H1 (cell line): Measurements from ENCODE around the gene ARID1B. TPM values are rescaled to one million over a fixed set of nuclear protein-coding genes. Genes with fewer than 3 reads are reported as not detected.

Experiments
- CBX5 ChIP-seq: fragments of 300-800, 300-1000 bp; sonication (generic); IDR thresholded peaks from 2 replicates; pipeline ENCODE4 v1.7.1; 2016; ENCODE audit warnings: antibody characterized with exemption, low read length, low read depth
- CREB1 ChIP-seq: IDR thresholded peaks from 2 replicates; pipeline ENCODE4 v1.6.1; 2012; ENCODE audit warnings: inconsistent platforms
- JUND ChIP-seq: IDR thresholded peaks from 2 replicates; pipeline ENCODE4 v1.6.1; 2011; ENCODE audit warnings: mild to moderate bottlenecking, improper control_type of control experiment, low read length
- SRF ChIP-seq: IDR thresholded peaks from 2 replicates; pipeline ENCODE4 v1.6.1; 2011; ENCODE audit warnings: mild to moderate bottlenecking, low read depth, low read length, moderate library complexity
- polyA plus RNA-seq, 7 experiments: library from polyadenylated mRNA; depleted of rRNA in 3 of 7; stranded (reverse) in 5 of 7; unstranded in 2 of 7; fragments of >200 nt in 5 of 7; fragments of 200-250 nt in 2 of 7; gene quantifications; 1 replicate in 5 of 7; 2 replicates in 1 of 7; 4 replicates in 1 of 7; pipeline versions ENCODE4 v1.2.1 to v1.2.3, GENCODE V29; 2011 to 2013; ENCODE audit warnings: missing spikeins in 2 of 7, mixed read lengths in 2 of 7
- total RNA-seq: library from RNA; stranded (reverse); fragmentation: NEBNext Ultra II Directional; extraction: Animal tissue kit (Norgen Biotek cat#: 25700); gene quantifications from 2 replicates; pipeline ENCODE4 v1.2.1, GENCODE V29; 2021
- TF ChIP-seq, protein P1 (sequence below): fragments of 300-600 bp; sonication (generic); IDR thresholded peaks from 2 replicates; pipeline ENCODE4 v1.7.1; 2012; ENCODE audit warnings: low read length, moderate library complexity, mild to moderate bottlenecking, inconsistent platforms; ENCODE audit not compliant: insufficient replicate concordance

The ARID1B gene
- total and polyA plus RNA-seq, 2 of the 8 experiments (the other 6 are each of a cell fraction or from before 2014, with no cell fraction given): 24.3 to 70.3 TPM

DNA sequence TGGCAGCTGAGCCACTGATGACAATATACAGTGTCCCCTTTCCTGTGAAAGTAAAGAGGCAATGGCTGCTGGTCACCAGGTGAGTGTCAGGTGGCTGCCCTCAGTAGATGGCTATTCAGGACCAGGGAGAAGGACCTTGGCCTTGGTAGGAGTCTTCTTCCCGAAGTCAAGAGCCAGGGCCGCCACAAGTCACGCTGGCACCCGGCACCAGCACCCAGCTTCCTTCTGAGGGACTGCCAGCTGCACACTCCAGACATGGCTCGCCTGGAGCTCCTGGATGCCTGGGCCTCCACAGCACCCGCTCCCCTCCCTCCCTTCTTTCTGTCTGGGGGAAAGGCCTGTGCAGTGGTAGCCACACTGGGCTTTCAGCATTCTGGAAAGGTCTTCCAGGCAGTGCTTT, 419.2 kb downstream of the ARID1B start (continued):
- TF ChIP-seq, protein P1, sequence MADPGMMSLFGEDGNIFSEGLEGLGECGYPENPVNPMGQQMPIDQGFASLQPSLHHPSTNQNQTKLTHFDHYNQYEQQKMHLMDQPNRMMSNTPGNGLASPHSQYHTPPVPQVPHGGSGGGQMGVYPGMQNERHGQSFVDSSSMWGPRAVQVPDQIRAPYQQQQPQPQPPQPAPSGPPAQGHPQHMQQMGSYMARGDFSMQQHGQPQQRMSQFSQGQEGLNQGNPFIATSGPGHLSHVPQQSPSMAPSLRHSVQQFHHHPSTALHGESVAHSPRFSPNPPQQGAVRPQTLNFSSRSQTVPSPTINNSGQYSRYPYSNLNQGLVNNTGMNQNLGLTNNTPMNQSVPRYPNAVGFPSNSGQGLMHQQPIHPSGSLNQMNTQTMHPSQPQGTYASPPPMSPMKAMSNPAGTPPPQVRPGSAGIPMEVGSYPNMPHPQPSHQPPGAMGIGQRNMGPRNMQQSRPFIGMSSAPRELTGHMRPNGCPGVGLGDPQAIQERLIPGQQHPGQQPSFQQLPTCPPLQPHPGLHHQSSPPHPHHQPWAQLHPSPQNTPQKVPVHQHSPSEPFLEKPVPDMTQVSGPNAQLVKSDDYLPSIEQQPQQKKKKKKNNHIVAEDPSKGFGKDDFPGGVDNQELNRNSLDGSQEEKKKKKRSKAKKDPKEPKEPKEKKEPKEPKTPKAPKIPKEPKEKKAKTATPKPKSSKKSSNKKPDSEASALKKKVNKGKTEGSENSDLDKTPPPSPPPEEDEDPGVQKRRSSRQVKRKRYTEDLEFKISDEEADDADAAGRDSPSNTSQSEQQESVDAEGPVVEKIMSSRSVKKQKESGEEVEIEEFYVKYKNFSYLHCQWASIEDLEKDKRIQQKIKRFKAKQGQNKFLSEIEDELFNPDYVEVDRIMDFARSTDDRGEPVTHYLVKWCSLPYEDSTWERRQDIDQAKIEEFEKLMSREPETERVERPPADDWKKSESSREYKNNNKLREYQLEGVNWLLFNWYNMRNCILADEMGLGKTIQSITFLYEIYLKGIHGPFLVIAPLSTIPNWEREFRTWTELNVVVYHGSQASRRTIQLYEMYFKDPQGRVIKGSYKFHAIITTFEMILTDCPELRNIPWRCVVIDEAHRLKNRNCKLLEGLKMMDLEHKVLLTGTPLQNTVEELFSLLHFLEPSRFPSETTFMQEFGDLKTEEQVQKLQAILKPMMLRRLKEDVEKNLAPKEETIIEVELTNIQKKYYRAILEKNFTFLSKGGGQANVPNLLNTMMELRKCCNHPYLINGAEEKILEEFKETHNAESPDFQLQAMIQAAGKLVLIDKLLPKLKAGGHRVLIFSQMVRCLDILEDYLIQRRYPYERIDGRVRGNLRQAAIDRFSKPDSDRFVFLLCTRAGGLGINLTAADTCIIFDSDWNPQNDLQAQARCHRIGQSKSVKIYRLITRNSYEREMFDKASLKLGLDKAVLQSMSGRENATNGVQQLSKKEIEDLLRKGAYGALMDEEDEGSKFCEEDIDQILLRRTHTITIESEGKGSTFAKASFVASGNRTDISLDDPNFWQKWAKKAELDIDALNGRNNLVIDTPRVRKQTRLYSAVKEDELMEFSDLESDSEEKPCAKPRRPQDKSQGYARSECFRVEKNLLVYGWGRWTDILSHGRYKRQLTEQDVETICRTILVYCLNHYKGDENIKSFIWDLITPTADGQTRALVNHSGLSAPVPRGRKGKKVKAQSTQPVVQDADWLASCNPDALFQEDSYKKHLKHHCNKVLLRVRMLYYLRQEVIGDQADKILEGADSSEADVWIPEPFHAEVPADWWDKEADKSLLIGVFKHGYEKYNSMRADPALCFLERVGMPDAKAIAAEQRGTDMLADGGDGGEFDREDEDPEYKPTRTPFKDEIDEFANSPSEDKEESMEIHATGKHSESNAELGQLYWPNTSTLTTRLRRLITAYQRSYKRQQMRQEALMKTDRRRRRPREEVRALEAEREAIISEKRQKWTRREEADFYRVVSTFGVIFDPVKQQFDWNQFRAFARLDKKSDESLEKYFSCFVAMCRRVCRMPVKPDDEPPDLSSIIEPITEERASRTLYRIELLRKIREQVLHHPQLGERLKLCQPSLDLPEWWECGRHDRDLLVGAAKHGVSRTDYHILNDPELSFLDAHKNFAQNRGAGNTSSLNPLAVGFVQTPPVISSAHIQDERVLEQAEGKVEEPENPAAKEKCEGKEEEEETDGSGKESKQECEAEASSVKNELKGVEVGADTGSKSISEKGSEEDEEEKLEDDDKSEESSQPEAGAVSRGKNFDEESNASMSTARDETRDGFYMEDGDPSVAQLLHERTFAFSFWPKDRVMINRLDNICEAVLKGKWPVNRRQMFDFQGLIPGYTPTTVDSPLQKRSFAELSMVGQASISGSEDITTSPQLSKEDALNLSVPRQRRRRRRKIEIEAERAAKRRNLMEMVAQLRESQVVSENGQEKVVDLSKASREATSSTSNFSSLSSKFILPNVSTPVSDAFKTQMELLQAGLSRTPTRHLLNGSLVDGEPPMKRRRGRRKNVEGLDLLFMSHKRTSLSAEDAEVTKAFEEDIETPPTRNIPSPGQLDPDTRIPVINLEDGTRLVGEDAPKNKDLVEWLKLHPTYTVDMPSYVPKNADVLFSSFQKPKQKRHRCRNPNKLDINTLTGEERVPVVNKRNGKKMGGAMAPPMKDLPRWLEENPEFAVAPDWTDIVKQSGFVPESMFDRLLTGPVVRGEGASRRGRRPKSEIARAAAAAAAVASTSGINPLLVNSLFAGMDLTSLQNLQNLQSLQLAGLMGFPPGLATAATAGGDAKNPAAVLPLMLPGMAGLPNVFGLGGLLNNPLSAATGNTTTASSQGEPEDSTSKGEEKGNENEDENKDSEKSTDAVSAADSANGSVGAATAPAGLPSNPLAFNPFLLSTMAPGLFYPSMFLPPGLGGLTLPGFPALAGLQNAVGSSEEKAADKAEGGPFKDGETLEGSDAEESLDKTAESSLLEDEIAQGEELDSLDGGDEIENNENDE: no peak
- TF ChIP-seq JUND (no peak), SRF (no peak), CREB1 (no peak), CBX5 (no peak)
- TF ChIP-seq, all 59 proteins: peak for 0
